HepG2 (cell line): Measurements from ENCODE around the gene PRKN. TPM values are rescaled to one million over a fixed set of nuclear protein-coding genes. Genes with fewer than 3 reads are reported as not detected.

ENCODE experiments used
- ATAC-seq: fragments of 200-7000 bp; cut with Tn5 transposase; 3 replicates; pipeline ENCODE4 v1.9.1; 2020; ENCODE audit warnings: mild to moderate bottlenecking, moderate library complexity
- BruUV-seq: library from RNA; stranded (reverse); fragments of 400-500 nt; replicated peaks from 2 replicates; lab custom pipeline; 2021; lab: Mats Ljungman, UMichigan
- CTCF ChIA-PET: fragments of 300-600 bp; formaldehyde crosslinking; extraction: SDS; loops from one replicate; lab custom pipeline; 2021; ENCODE audit warnings: low total read pairs, inconsistent platforms, low intra/inter-chr PET ratio; lab: Yijun Ruan, JAX
- POLR2A ChIA-PET: fragments of 350-600 bp; sonication (Branson Sonifier 250); formaldehyde crosslinking; loops from one replicate; lab custom pipeline; 2020; ENCODE audit warnings: antibody characterized with exemption, inconsistent platforms; lab: Yijun Ruan, JAX
- DNase-seq: peaks from one replicate; pipeline ENCODE4 v3.0.0-alpha.2; 2015; ENCODE audit warnings: low spot score
- FAIRE-seq: peaks from 3 replicates; lab custom pipeline; 2011; peaks lifted over from hg19 to GRCh38; lab: Jason Lieb, UNC
- H2AFZ ChIP-seq: one replicate; pipeline ENCODE4 v1.6.1; 2011; ENCODE audit warnings: low read length, inconsistent platforms
- H3K27ac ChIP-seq: fragments of 300-600 bp; 3 replicates; pipeline ENCODE4 v1.8.0; 2011; ENCODE audit warnings: mixed run types, mild to moderate bottlenecking, mixed read lengths, low read length, inconsistent platforms; ENCODE audit not compliant: insufficient read depth; ENCODE audit errors: extremely low read length
- H3K27me3 ChIP-seq, 2 experiments: fragments of 200-600 bp in 1 of 2; 2 replicates in 1 of 2; 3 replicates in 1 of 2; pipeline versions ENCODE4 v1.6.0 to v1.8.0; 2011; ENCODE audit warnings: low read length in 2 of 2, mild to moderate bottlenecking in 2 of 2, moderate library complexity in 2 of 2, inconsistent platforms in 1 of 2; ENCODE audit not compliant: insufficient read depth in 2 of 2, control insufficient read depth in 1 of 2
- H3K36me3 ChIP-seq, 2 experiments: fragments of 200-600 bp in 1 of 2; replicated peaks in 1 of 2; 2 replicates in 1 of 2; 3 replicates in 1 of 2; pipeline versions ENCODE4 v1.5.1 to v1.8.0; 2011; ENCODE audit warnings: low read length in 2 of 2, inconsistent platforms in 1 of 2; ENCODE audit not compliant: insufficient read depth in 2 of 2, control insufficient read depth in 1 of 2
- H3K4me1 ChIP-seq: 2 replicates; pipeline ENCODE4 v1.5.1; 2012; ENCODE audit warnings: low read length, inconsistent platforms; ENCODE audit not compliant: insufficient read depth
- H3K4me2 ChIP-seq: 2 replicates; pipeline ENCODE4 v1.6.0; 2011; ENCODE audit warnings: low read depth, low read length, inconsistent platforms
- H3K4me3 ChIP-seq, 3 experiments: fragments of 200-600 bp in 1 of 3; sonication (generic), shearing (Covaris generic) in 1 of 3; replicated peaks in 1 of 3; 2 replicates each; pipeline ENCODE4 v1.5.1; 2011 to 2016; ENCODE audit warnings: low read length in 3 of 3, inconsistent platforms in 2 of 3, low read depth in 2 of 3, mild to moderate bottlenecking in 2 of 3, control low read depth in 1 of 3, mixed read lengths in 1 of 3; ENCODE audit not compliant: insufficient read depth in 1 of 3
- H3K79me2 ChIP-seq: one replicate; pipeline ENCODE4 v1.6.1; 2011; ENCODE audit warnings: low read length, inconsistent platforms; ENCODE audit not compliant: insufficient read depth
- H3K9ac ChIP-seq: 2 replicates; pipeline ENCODE4 v1.6.0; 2011; ENCODE audit warnings: mild to moderate bottlenecking, low read depth, low read length, inconsistent platforms; ENCODE audit not compliant: insufficient read depth
- H3K9me3 ChIP-seq: 2 replicates; pipeline ENCODE4 v1.5.1; 2012; ENCODE audit warnings: mild to moderate bottlenecking, low read length
- H4K20me1 ChIP-seq: 2 replicates; pipeline ENCODE4 v1.6.0; 2011; ENCODE audit warnings: inconsistent platforms, mild to moderate bottlenecking, low read length, moderate library complexity; ENCODE audit not compliant: insufficient read depth
- MAFF ChIP-seq: IDR thresholded peaks from 2 replicates; pipeline ENCODE4 v1.6.1; 2011; ENCODE audit warnings: low read depth, low read length, improper control_type of control experiment
- MAFK ChIP-seq, 2 experiments: IDR thresholded peaks in 1 of 2; conservative IDR thresholded peaks in 1 of 2; 2 replicates each; pipeline ENCODE4 v1.6.1; 2011; ENCODE audit warnings: improper control_type of control experiment in 2 of 2, low read length in 2 of 2
- SPEN ChIP-seq: sonication (generic); formaldehyde crosslinking; IDR thresholded peaks from 2 replicates; pipeline ENCODE4 v1.5.1; 2020; ENCODE audit warnings: low read depth, mild to moderate bottlenecking, missing genetic modification reagents
- TP53 ChIP-seq: sonication (generic); formaldehyde crosslinking; conservative IDR thresholded peaks from 2 replicates; pipeline ENCODE4 v1.4.0; 2020; ENCODE audit warnings: missing genetic modification reagents
- WGBS: methylation state at CpG from one replicate; pipeline ENCODE4 v1.1.6; 2017; ENCODE audit warnings: low lambda C conversion rate; 5-methylcytosine and 5-hydroxymethylcytosine counted together
- in situ Hi-C: cut with HindIII; loops from 2 replicates; pipeline ENCODE4 v1.10.0; 2017; ENCODE audit warnings: low pct_unique_long_range_greater_than_20kb; ENCODE audit not compliant: extremely low pct_ligation_motif_present
- intact Hi-C: fragments of 100-400 bp; cut with micrococcal nuclease; formaldehyde crosslinking; loops from one replicate; pipeline ENCODE4 v1.10.0; 2022; ENCODE audit not compliant: unreplicated experiment
- polyA plus RNA-seq, 8 experiments: library from polyadenylated mRNA; depleted of rRNA in 3 of 8; stranded (reverse) in 7 of 8; unstranded in 1 of 8; fragments of >200 nt; fragmentation: Illumina TruSeq in 4 of 8; extraction: Trizol in 4 of 8; gene quantifications; 2 replicates each; pipeline versions ENCODE4 v1.2.1 to v1.2.3, GENCODE V29; 2011 to 2016; ENCODE audit warnings: low read depth in 4 of 8, missing spikeins in 1 of 8, mixed read lengths in 1 of 8; ENCODE audit not compliant: insufficient read depth in 1 of 8
- total RNA-seq, 5 experiments: library from RNA; depleted of rRNA; stranded (reverse); fragments of >200 nt; fragmentation: Illumina TruSeq; extraction: Trizol; gene quantifications; 2 replicates each; pipeline ENCODE4 v1.2.3, GENCODE V29; 2016; ENCODE audit warnings: low read depth in 1 of 5
- TF ChIP-seq, protein P1 (sequence below): fragments of 450-650 bp; IDR thresholded peaks from 2 replicates; pipeline ENCODE4 v1.6.1; 2016
- TF ChIP-seq, protein P2 (sequence below): sonication (generic); formaldehyde crosslinking; IDR thresholded peaks from 2 replicates; pipeline ENCODE4 v1.5.1; 2020; ENCODE audit warnings: mild to moderate bottlenecking, missing genetic modification reagents, borderline replicate concordance
- TF ChIP-seq, protein P3 (sequence below): sonication (generic); formaldehyde crosslinking; IDR thresholded peaks from 2 replicates; pipeline ENCODE4 v1.4.0; 2020; ENCODE audit warnings: missing genetic modification reagents

PRKN gene
- total and polyA plus RNA-seq, 2 of the 13 experiments (the other 11 are each of a cell fraction or from before 2014, with no cell fraction given), result 0.31 to 0.44 TPM

DNA sequence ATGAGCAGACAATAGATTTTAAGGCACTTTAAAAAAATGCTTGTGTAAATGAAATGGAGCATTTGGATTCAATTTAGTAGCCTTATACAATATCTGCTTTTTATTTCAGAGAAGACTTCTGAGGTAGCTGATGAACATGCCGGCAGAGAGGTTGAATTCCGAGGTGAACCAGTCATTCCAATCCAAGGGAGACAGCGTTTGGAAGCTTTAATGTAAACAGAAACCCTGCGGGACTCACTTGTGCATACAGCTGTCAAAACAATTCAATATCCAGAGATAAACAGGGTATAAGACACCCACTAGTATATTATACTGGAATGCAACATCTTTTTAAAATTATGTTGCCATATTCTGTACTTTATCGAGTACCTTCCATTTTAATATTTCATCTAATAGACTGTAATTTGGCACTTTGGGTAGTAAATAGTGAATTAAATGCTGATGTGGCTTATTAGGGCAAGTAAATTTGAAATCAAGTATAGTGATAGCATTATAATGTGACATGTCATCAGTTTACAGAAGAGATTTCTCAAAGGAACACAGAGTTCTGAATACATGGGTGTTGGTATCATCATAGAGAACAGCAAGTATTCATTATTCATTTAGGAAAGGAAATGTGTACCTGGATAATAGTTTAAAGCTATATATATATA lies 347.7 kb downstream of the PRKN start:
- Histone ChIP-seq H3K9ac (no peak overlapping the region), H3K79me2 (no peaks in the 10 kb centered on the region), H2AFZ (no peak overlapping the region), H3K27ac (no peak overlapping the region), H3K4me2 (no peak overlapping the region), H4K20me1 (no peaks in the 10 kb centered on the region), H3K27me3 (no peaks in the 10 kb centered on the region), H3K36me3 (no peaks in the 10 kb centered on the region), H3K4me1 (no peaks in the 10 kb centered on the region), H3K4me3 (no peak overlapping the region), H3K9me3 (peaks cover 17% of the 10 kb centered on the region; the same call in 1 of the 2 replicates)
- ATAC-seq, result no peak
- intact Hi-C loops, result no loop called here
- BruUV-seq, result no TSS peak
- WGBS, result 27% methylated on average over 5 of the region's 5 CpGs
- POLR2A ChIA-PET, result no interaction called here
- TF ChIP-seq, protein P1, sequence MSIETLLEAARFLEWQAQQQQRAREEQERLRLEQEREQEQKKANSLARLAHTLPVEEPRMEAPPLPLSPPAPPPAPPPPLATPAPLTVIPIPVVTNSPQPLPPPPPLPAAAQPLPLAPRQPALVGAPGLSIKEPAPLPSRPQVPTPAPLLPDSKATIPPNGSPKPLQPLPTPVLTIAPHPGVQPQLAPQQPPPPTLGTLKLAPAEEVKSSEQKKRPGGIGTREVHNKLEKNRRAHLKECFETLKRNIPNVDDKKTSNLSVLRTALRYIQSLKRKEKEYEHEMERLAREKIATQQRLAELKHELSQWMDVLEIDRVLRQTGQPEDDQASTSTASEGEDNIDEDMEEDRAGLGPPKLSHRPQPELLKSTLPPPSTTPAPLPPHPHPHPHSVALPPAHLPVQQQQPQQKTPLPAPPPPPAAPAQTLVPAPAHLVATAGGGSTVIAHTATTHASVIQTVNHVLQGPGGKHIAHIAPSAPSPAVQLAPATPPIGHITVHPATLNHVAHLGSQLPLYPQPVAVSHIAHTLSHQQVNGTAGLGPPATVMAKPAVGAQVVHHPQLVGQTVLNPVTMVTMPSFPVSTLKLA, result no peak
- TF ChIP-seq MAFF (peak; percentile 89), MAFK (conservative IDR thresholded peaks at IDR 0.05 in 1 of 2, IDR thresholded peaks at IDR 0.05 in 1 of 2; ENCODE audit: low read length in 2 of 2) (peak; percentile 85 to 89)
- no peak for FAIRE-seq
- CTCF ChIA-PET, result no interaction called here
- in situ Hi-C loops, result no loop called here
- DNase-seq, result no peak

DNA sequence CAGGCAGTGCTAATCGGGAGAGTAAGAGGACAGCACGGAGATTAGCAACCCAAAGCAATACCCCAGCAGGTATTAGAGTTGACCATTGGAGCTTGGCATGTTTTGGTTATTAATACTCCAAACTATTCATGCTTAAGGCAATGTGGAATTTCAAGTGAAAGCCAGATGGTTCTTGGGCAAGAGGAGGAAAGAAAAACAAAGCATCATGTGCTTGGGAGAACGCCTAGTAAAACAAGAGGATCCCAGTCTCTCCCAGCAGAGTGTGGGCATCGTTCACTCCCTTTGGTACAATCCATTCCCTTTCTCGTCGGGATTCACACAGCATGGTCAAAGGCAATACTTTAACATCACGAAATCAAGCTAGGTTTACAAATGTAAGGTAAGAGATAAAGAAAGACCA lies 349.8 kb downstream of the PRKN start:
- Histone ChIP-seq H3K27me3 (no peaks in the 10 kb centered on the region), H3K4me2 (no peak overlapping the region), H3K9ac (no peak overlapping the region), H3K27ac (no peak overlapping the region), H2AFZ (no peak overlapping the region), H3K4me3 (no peak overlapping the region), H3K4me1 (peaks cover 15% of the 10 kb centered on the region), H4K20me1 (no peaks in the 10 kb centered on the region), H3K9me3 (peaks cover 13% of the 10 kb centered on the region; the same call in 1 of the 2 replicates), H3K79me2 (no peaks in the 10 kb centered on the region), H3K36me3 (no peaks in the 10 kb centered on the region)
- CTCF ChIA-PET, result no interaction called here
- POLR2A ChIA-PET, result no interaction called here
- WGBS, result 22% methylated on average over 7 of the region's 7 CpGs
- intact Hi-C loops, result no loop called here
- FAIRE-seq, result no peak
- DNase-seq, result no peak
- ATAC-seq, result no peak
- BruUV-seq, result no TSS peak
- in situ Hi-C loops, result no loop called here
- TF ChIP-seq TP53 (no peak), SPEN (no peak)
- TF ChIP-seq, protein P2, sequence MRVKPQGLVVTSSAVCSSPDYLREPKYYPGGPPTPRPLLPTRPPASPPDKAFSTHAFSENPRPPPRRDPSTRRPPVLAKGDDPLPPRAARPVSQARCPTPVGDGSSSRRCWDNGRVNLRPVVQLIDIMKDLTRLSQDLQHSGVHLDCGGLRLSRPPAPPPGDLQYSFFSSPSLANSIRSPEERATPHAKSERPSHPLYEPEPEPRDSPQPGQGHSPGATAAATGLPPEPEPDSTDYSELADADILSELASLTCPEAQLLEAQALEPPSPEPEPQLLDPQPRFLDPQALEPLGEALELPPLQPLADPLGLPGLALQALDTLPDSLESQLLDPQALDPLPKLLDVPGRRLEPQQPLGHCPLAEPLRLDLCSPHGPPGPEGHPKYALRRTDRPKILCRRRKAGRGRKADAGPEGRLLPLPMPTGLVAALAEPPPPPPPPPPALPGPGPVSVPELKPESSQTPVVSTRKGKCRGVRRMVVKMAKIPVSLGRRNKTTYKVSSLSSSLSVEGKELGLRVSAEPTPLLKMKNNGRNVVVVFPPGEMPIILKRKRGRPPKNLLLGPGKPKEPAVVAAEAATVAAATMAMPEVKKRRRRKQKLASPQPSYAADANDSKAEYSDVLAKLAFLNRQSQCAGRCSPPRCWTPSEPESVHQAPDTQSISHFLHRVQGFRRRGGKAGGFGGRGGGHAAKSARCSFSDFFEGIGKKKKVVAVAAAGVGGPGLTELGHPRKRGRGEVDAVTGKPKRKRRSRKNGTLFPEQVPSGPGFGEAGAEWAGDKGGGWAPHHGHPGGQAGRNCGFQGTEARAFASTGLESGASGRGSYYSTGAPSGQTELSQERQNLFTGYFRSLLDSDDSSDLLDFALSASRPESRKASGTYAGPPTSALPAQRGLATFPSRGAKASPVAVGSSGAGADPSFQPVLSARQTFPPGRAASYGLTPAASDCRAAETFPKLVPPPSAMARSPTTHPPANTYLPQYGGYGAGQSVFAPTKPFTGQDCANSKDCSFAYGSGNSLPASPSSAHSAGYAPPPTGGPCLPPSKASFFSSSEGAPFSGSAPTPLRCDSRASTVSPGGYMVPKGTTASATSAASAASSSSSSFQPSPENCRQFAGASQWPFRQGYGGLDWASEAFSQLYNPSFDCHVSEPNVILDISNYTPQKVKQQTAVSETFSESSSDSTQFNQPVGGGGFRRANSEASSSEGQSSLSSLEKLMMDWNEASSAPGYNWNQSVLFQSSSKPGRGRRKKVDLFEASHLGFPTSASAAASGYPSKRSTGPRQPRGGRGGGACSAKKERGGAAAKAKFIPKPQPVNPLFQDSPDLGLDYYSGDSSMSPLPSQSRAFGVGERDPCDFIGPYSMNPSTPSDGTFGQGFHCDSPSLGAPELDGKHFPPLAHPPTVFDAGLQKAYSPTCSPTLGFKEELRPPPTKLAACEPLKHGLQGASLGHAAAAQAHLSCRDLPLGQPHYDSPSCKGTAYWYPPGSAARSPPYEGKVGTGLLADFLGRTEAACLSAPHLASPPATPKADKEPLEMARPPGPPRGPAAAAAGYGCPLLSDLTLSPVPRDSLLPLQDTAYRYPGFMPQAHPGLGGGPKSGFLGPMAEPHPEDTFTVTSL (CRISPR knock-in tag), result no peak
- TF ChIP-seq, protein P3, sequence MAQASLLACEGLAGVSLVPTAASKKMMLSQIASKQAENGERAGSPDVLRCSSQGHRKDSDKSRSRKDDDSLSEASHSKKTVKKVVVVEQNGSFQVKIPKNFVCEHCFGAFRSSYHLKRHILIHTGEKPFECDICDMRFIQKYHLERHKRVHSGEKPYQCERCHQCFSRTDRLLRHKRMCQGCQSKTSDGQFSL (CRISPR knock-in tag), result no peak
